SH-SY5Y (cell line): ENCODE results near the gene STK32C.

Experiments
- GATA2 ChIP-seq: IDR thresholded peaks from 2 replicates; pipeline ENCODE4 v1.6.1; 2011; ENCODE audit warnings: mild to moderate bottlenecking, low read depth, low read length
- GATA3 ChIP-seq: IDR thresholded peaks from 2 replicates; pipeline ENCODE4 v1.6.1; 2011; ENCODE audit warnings: low read depth, mild to moderate bottlenecking, low read length, moderate library complexity

STK32C gene

GRCh38 chr10:132238371-132239125, 69.2 kb downstream of the STK32C start:
- TF ChIP-seq GATA2 (no peak), GATA3 (no peak)

- TF ChIP-seq GATA2 = peak; percentile 48; the same call in 1 of the 2 replicates
- no peak for TF ChIP-seq GATA3
Measured at GRCh38 chr10:132237871-132238270, 69.9 kb downstream of the STK32C start.

GRCh38 chr10:132237396-132237795, 70.4 kb downstream of the STK32C start:
- TF ChIP-seq GATA3 = no peak
- TF ChIP-seq GATA2 = no peak

DNA sequence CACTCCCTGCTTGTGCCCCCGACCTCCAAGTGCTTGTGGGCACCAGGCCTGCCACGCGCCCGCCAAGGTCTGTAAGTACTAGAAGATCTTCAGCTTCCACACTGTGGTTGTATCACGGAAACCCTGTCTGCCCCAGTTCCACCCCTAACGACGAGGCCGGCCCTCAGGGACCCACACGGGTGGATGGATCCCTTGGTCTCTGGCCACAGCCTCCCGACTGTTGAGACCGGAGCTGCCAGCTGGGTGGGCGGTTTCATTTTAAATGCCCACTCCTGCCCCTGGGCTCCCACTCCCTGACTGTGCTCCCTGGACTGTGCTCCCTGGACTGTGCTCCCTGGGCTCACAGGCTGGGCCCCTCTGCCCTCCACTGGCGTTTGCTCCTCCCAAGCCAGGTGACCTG, 70.9 kb downstream of the STK32C start:
- TF ChIP-seq GATA3 (no peak), GATA2 (no peak)

- TF ChIP-seq GATA3 (no peak), GATA2 (no peak)
Measured at GRCh38 chr10:132236161-132236560, 71.6 kb downstream of the STK32C start.

DNA sequence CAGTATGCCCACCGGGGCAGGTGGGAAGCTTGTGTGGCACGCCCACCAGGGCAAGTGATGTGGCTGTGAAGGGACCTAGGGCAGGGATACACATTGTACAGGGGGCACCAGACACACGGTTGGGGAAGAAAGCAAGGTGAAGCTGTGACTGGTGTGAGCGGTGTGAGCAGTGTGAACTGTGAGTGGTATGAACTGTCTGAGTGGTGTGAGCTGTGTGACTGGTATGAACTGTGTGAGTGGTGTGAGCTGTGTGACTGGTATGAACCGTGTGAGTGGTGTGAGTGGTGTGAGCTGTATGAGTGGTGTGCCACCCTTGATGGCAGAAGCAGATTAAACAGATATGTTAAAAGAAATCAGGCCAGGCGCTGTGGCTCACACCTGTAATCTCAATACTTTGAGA, 72.9 kb downstream of the STK32C start:
- TF ChIP-seq GATA3 (no peak), GATA2 (no peak)

GRCh38 chr10:132233501-132234085, 74.2 kb downstream of the STK32C start:
- no peak for TF ChIP-seq GATA2
- no peak for TF ChIP-seq GATA3

GRCh38 chr10:132232981-132233380, 74.8 kb downstream of the STK32C start:
- TF ChIP-seq GATA3 (no peak), GATA2 (no peak)

DNA sequence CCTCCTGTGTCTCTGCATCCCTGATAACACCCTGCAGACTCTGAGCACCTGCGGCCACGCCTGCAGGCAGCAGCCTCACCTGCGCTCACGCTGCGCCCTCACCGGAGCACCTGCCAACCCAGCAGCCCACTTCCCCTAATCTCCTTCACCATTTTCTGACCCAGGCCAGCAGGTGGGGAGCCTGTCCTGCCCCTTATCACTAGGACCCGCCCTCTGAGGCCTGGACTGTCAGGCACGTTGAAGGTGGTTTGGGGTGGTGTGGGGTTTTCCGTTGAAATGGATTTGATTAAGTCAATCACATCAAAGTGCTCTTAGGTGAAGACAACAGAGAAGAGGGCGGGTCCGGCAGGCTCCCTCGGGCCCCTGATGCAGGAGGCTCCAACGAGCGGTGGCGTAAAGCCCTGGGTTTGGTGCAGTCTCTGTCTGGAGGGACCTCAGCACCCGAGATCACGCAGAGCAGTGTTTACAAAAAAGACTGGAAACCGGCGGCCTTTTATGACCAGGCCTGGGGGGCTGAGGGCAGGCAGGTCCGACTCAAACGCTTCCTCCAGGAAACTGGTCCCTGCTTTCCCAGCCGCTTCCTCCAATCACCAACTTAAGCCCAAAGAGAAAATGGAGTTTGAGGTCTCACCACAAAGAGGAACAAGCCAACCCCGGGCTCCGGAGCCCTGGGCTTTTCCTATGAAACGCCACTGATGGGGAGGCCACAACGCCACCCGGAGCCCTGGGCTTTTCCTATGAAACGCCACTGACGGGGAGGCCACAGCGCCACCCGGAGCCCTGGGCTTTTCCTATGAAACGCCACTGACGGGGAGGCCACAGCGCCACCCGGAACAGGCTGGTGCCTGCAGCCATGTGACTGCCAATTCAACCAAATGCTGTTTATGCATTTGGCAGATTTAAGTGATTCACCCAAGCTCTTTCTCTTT, 75.5 kb downstream of the STK32C start:
- no peak for TF ChIP-seq GATA2
- no peak for TF ChIP-seq GATA3

GRCh38 chr10:132231656-132232022, 76.1 kb downstream of the STK32C start:
- TF ChIP-seq GATA2 (no peak), GATA3 (no peak)

GRCh38 chr10:132230557-132231210, 77.1 kb downstream of the STK32C start:
- no peak for TF ChIP-seq GATA2
- TF ChIP-seq GATA3 = no peak

- TF ChIP-seq GATA3 (no peak), GATA2 (no peak)
Measured at GRCh38 chr10:132229834-132230556, 77.8 kb downstream of the STK32C start.

DNA sequence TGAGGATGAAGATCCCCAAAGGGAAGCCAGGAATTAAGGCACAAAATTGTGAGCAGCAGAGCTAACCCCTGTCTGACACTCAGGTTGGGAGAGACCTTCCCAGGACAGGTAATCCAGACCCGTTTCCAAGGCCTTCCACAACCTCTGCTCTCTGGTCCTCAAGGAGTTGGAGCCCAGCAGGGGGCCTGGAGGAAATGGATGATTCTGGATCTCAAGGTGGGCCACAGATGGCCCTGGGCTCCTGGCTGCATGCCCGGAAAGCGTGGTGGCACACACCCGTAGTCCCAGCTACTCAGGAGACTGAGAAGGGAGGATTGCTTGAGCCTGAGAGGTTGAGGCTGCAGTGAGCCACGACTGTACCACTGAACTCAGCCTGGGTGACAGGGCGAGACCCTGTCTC, 78.7 kb downstream of the STK32C start:
- TF ChIP-seq GATA3 = no peak
